Pancreas (tissue), 10 donors: Measurements from ENCODE around the gene SETD7. TPM values are rescaled to one million over a fixed set of nuclear protein-coding genes. Genes with fewer than 3 reads are reported as not detected.

Source experiments
- ATAC-seq, 4 donors: fragments of 200-7000 bp; cut with Tn5 transposase; one replicate each; pipeline versions ENCODE4 v1.8.0 to v1.9.1; 2020; ENCODE audit warnings: mild to moderate bottlenecking in 4 of 4, moderate library complexity in 4 of 4
- DNase-seq, 6 donors: peaks; one replicate each; pipeline ENCODE4 v3.0.0-alpha.2; 2020
- FAIRE-seq: peaks from 2 replicates; lab custom pipeline; 2012; peaks lifted over from hg19 to GRCh38; lab: Jason Lieb, UNC
- H3K27ac ChIP-seq, 4 donors: fragments of 200-600 bp; sonication (generic); 1 replicate in 3 of 4; 2 replicates in 1 of 4; pipeline versions ENCODE4 v1.5.0 to v1.8.0; 2020
- H3K27me3 ChIP-seq, 4 donors: fragments of 200-600 bp; one replicate each; pipeline ENCODE4 v1.8.0; 2021
- H3K36me3 ChIP-seq, 3 donors: fragments of 200-600 bp; sonication (generic) in 1 of 3; one replicate each; pipeline versions ENCODE4 v1.5.0 to v1.8.0; 2020 to 2021
- H3K4me1 ChIP-seq, 3 donors: fragments of 200-600 bp; one replicate each; pipeline ENCODE4 v1.8.0; 2021
- H3K4me3 ChIP-seq, 4 donors: fragments of 200-600 bp; sonication (generic) in 2 of 4; one replicate each; pipeline versions ENCODE4 v1.5.0 to v1.8.0; 2020 to 2021
- H3K9me3 ChIP-seq, 4 donors: fragments of 200-600 bp; one replicate each; pipeline ENCODE4 v1.8.0; 2021
- CTCF ChIP-seq, 4 donors: fragments of 200-600 bp; sonication (generic) in 3 of 4; IDR thresholded peaks; one replicate each; pipeline versions ENCODE4 v1.5.0 to v1.8.0; 2021; ENCODE audit warnings: antibody characterized with exemption in 4 of 4
- WGBS, 2 donors: extraction: QIAGEN DNeasy Blood & Tissue Kit; methylation state at CpG; one replicate each; pipeline ENCODE4 v1.1.7; 2013; 5-methylcytosine and 5-hydroxymethylcytosine counted together
- intact Hi-C, 3 donors: fragments of 100-400 bp; cut with DNase I; formaldehyde crosslinking; loops; one replicate each; pipeline versions ENCODE4 v1.11.1 to v1.14.2; 2022
- polyA plus RNA-seq, 2 donors: library from polyadenylated mRNA; stranded (reverse); fragments of 200-250 nt; gene quantifications; one replicate each; pipeline ENCODE4 v1.2.3, GENCODE V29; 2013
- total RNA-seq, 6 donors: library from RNA; stranded (reverse); fragmentation: NEBNext Ultra II Directional in 4 of 6; extraction: Animal tissue kit (Norgen Biotek cat#: 25700) in 4 of 6; gene quantifications; one replicate each; pipeline versions ENCODE4 v1.2.1 to v1.2.4, GENCODE V29; 2021 to 2023
- donor health status: healthy with polysubstance abuse.
- donor health status: DM: no; HTN: no; CAD: no; lungs with moderate emphysema.
- donor health status: DM: no; HTN: no; CAD: no.
- donor health status: control.
- donor health status: control.
- donor health status: Bipolar disorder and iron deficiency.
- donor health status: DM: yes; HTN: yes; CAD: no.
- donor health status: DM: no; HTN: no; CAD: no.
- donor health status: DM: no; HTN: no; CAD: no.
- donor health status: DM: yes; HTN: yes; CAD: no.

Gene SETD7
- total and polyA plus RNA-seq, 8 donors, result 7.1 to 25.1 (median 15.8) TPM

- 41 to 50% methylated on average over 4 of the region's 4 CpGs for WGBS, 2 donors
- Histone ChIP-seq H3K9me3 (no peaks in the 10 kb centered on the region), H3K36me3 (peaks cover 0 to 7% (median 3%) of the 10 kb centered on the region in 3 donors), H3K27ac (no peak overlapping the region), H3K27me3 (no peaks in the 10 kb centered on the region), H3K4me3 (no peak overlapping the region), H3K4me1 (peaks cover 0 to 9% (median 0%) of the 10 kb centered on the region in 3 donors)
- ATAC-seq, result peak in 1 of 4 donors; percentile 44
- intact Hi-C loops, result no loop called here
- no peak for TF ChIP-seq CTCF (IDR thresholded peaks at IDR 0.05)
- no peak for DNase-seq
- no peak for FAIRE-seq
Observed at GRCh38 chr4:139476363-139476762, 79.7 kb downstream of the SETD7 start.

DNA sequence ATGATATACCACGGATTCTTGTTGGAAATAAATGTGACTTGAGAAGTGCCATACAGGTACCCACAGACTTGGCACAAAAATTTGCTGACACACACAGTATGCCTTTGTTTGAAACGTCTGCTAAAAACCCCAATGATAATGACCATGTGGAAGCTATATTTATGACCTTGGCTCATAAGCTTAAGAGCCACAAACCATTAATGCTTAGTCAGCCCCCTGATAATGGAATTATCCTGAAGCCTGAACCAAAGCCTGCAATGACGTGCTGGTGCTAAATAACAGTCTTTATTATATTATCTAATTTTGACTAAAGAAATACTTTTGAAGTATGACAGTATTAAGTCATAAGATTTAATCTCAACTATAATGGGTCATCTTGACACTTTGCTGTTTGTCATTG is 83.2 kb downstream of the SETD7 start:
- no peak for DNase-seq
- FAIRE-seq, result no peak
- Histone ChIP-seq H3K27me3 (no peaks in the 10 kb centered on the region), H3K9me3 (no peaks in the 10 kb centered on the region), H3K27ac (no peak overlapping the region), H3K36me3 (peaks cover 0 to 7% (median 3%) of the 10 kb centered on the region in 3 donors), H3K4me3 (no peak overlapping the region), H3K4me1 (peaks cover 9 to 10% (median 9%) of the 10 kb centered on the region in 3 donors)
- no peak for TF ChIP-seq CTCF (IDR thresholded peaks at IDR 0.05)
- WGBS, 2 donors, result 69 to 75% methylated on average over 3 of the region's 3 CpGs
- intact Hi-C loops, result no loop called here
- no peak for ATAC-seq

GRCh38 chr4:139470997-139471665 is 84.9 kb downstream of the SETD7 start:
- no peak for FAIRE-seq
- no peak overlapping the region for H3K4me3 ChIP-seq
- ATAC-seq, result peak in 3 of 4 donors; percentile 10 to 27 (median 17)
- intact Hi-C loops, result no loop called here
- DNase-seq, result no peak
- no peaks in the 10 kb centered on the region for H3K9me3 ChIP-seq
- TF ChIP-seq CTCF (IDR thresholded peaks at IDR 0.05), result no peak
- H3K27me3 ChIP-seq, result no peaks in the 10 kb centered on the region
- peaks cover 0 to 7% (median 3%) of the 10 kb centered on the region in 3 donors for H3K36me3 ChIP-seq
- H3K27ac ChIP-seq, result no peak overlapping the region
- H3K4me1 ChIP-seq, result peaks cover 7 to 10% (median 9%) of the 10 kb centered on the region in 3 donors
- WGBS, 2 donors, result 77 to 83% methylated on average over 6 of the region's 6 CpGs

DNA sequence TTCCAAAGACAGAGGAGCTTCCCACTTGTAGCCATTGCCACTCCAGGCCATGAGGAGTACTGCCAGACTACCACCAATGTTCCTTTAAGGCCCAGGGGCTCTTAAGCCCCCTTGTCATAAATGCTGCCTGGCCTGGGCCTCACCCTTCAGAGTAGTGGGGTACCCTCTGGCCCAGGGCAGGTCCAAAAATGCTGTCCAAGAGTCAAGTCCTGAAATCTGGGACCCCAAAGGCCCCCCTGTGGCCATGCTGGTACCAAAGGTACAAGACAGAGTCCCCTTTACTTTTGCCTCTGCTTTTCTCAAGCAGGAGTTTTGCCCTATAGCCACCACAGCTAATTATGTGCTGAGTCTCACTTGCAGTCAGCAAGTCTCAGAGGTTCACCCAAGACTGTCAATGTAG is 85.7 kb downstream of the SETD7 start:
- TF ChIP-seq CTCF (IDR thresholded peaks at IDR 0.05), result no peak
- FAIRE-seq (no peak), DNase-seq (no peak), ATAC-seq (peak; percentile 24 to 37 (median 28))
- H3K4me1 ChIP-seq, result peaks cover 3 to 10% (median 9%) of the 10 kb centered on the region in 3 donors
- no peaks in the 10 kb centered on the region for H3K27me3 ChIP-seq
- H3K36me3 ChIP-seq, result peaks cover 0 to 7% (median 3%) of the 10 kb centered on the region in 3 donors
- H3K9me3 ChIP-seq, result no peaks in the 10 kb centered on the region
- H3K4me3 ChIP-seq, result no peak overlapping the region
- intact Hi-C loops, result no loop called here
- H3K27ac ChIP-seq, result peak overlapping the region in 3 of 4 donors; percentile 37 to 48 (median 47)

DNA sequence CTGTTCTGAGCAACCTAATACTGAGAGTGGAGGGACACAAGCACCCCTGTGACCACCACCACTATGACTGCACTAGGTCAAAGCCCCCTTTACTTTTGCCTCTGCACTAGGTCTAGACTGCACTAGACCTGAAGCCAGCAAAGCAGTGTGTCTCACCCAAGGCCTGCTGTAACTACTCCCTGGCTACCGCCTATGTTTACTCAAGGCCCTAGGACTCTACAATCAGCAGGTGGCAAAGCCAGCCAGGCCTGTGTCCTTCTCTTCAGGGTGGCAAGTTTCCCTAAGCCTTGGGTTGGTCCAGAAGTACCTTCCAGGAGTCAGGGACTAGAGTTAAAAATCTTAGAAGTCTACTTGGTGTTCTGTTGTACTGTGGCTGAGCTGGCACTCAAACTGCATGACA is 86.2 kb downstream of the SETD7 start:
- ATAC-seq, result peak; percentile 85 to 93 (median 92)
- Histone ChIP-seq H3K4me3 (no peak overlapping the region), H3K4me1 (peaks cover 3 to 10% (median 9%) of the 10 kb centered on the region in 3 donors), H3K27ac (peak overlapping the region; percentile 20 to 48 (median 42)), H3K9me3 (no peaks in the 10 kb centered on the region), H3K36me3 (peaks cover 0 to 7% (median 3%) of the 10 kb centered on the region in 3 donors), H3K27me3 (no peaks in the 10 kb centered on the region)
- FAIRE-seq, result no peak
- no peak for TF ChIP-seq CTCF (IDR thresholded peaks at IDR 0.05)
- intact Hi-C loops, result no loop called here
- 32 to 36% methylated on average over 1 of the region's 1 CpG for WGBS, 2 donors
- DNase-seq, result peak in 5 of 6 donors; percentile 52 to 71 (median 68)
